ENCODE results near the gene NOTCH1. TPM values are rescaled to one million over a fixed set of nuclear protein-coding genes. Genes with fewer than 3 reads are reported as not detected.

NOTCH1 gene
- total RNA-seq, 2 experiments from 2014 or later: 17.6 to 17.9 TPM

DNA sequence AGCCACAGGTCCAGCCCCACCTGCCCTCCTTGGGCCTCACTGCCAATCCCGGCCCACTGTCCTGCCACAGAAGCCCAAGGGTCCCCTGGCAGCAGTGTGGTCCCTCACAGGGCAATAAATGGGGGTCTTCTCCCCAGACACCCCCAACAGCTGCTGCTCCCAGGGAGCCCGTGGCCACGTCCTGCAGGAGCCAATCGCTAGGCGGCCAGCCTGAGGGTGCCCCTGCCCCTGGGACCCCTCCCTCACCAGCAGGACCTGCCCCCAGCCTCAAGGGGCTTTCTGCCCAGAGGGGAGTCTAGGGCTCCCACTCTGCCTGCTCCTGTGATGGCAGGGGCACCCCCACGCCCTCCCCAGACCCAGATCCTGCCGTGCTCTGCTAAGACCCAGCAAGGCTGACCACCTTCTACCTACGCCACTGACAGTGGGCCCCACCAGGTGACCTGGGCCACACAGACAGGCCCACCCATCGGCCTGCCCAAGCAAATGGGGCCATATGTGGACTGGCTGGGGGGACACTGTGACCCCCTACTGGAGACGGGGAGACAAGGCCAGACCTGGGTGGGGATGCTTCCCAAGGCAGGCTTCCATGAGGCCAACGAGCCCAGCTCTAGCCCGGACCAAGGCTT lies 17.0 kb downstream of the NOTCH1 start:
- Histone ChIP-seq H4K20me1 (ENCODE audit: insufficient read depth, low read length) (peaks cover 5% of the 10 kb centered on the region; the same call in 1 of the 2 replicates), H3K4me2 (ENCODE audit: low read length) (no peak overlapping the region), H3K9me2 (ENCODE audit: insufficient read depth, low read length) (no peaks in the 10 kb centered on the region), H3K79me2 (ENCODE audit: insufficient read depth, low read depth, low read length) (no peaks in the 10 kb centered on the region), H3K4me3 (ENCODE audit: low read depth, low read length, poor library complexity, severe bottlenecking) (no peak overlapping the region), H3K27ac (ENCODE audit: low read depth, low read length, poor library complexity, severe bottlenecking) (no peak overlapping the region), H3K36me3 (ENCODE audit: insufficient read depth, low read length) (peaks cover 5% of the 10 kb centered on the region; the same call in 1 of the 2 replicates), H3K4me1 (ENCODE audit: insufficient read depth, low read length, poor library complexity, severe bottlenecking) (peaks cover 25% of the 10 kb centered on the region), H2AFZ (ENCODE audit: low read length) (no peak overlapping the region), H3K9me3 (ENCODE audit: low read length) (no peaks in the 10 kb centered on the region)
- no peak for TF ChIP-seq EZH2phosphoT487 (IDR thresholded peaks at IDR 0.05; ENCODE audit: borderline replicate concordance, low read depth, low read length)
- TF ChIP-seq, protein P1, sequence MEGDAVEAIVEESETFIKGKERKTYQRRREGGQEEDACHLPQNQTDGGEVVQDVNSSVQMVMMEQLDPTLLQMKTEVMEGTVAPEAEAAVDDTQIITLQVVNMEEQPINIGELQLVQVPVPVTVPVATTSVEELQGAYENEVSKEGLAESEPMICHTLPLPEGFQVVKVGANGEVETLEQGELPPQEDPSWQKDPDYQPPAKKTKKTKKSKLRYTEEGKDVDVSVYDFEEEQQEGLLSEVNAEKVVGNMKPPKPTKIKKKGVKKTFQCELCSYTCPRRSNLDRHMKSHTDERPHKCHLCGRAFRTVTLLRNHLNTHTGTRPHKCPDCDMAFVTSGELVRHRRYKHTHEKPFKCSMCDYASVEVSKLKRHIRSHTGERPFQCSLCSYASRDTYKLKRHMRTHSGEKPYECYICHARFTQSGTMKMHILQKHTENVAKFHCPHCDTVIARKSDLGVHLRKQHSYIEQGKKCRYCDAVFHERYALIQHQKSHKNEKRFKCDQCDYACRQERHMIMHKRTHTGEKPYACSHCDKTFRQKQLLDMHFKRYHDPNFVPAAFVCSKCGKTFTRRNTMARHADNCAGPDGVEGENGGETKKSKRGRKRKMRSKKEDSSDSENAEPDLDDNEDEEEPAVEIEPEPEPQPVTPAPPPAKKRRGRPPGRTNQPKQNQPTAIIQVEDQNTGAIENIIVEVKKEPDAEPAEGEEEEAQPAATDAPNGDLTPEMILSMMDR (conservative IDR thresholded peaks at IDR 0.05; ENCODE audit: low read length): no peak
- no peak for DNase-seq (ENCODE audit: low spot score)
- no TSS peak for BruUV-seq (replicated peaks)
- intact Hi-C loops (cut with micrococcal nuclease; ENCODE audit: unreplicated experiment): no loop called here
- ChIA-PET POLR2A (no interaction called here), CTCF (ENCODE audit: unreplicated experiment) (no interaction called here)

DNA sequence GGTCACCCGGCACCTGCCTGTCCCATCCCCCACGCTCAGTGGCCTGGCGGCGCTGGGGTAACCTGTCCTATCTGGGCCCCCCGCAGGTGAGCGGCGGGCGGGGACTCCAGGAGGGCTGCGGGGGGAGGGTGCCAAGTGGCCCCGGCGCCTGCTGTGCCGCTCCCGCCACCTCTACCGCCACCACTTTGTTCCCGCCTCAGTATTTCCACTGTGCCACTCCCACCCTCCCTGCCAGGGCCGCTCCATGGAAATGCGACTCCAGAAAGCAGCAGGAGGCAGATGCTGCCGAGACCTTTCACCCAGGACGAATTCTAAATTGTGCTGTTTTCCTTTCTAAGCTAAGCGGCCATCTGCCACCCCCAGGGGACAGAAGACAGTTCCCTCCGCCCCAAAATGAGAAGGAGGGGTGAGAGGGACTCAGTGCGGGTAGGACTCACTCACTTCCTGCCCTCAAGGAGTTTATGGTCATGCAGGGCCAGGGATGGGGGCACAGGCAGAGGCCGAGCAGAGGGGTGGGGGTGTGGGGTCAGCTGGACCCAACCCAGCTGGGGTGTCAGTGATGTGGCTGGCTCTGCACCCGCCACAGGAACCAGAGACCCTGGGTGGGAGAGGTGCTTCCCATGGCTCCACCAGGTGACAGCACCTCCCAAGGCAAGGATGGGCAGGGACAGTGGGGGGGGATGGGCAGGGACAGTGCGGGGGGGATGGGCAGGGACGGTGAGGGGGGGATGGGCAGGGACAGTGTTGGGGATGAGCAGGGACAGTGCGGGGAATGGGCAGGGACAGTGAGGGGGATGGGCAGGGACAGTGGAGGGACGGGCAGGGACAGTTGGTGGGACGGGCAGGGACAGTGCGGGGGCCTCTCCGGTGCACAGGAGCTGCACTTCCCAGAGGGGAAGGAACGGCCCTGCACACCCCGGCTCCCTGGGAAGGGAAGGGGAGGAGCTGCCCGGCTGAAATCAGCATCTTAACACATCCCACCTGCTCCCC lies 17.8 kb downstream of the NOTCH1 start:
- H3K4me3 ChIP-seq (ENCODE audit: low read depth, low read length, poor library complexity, severe bottlenecking): no peak overlapping the region
- POLR2A ChIA-PET: no interaction called here
- peaks cover 3% of the 10 kb centered on the region; the same call in 1 of the 2 replicates for H4K20me1 ChIP-seq (ENCODE audit: insufficient read depth, low read length)
- CTCF ChIA-PET (ENCODE audit: unreplicated experiment): no interaction called here
- BruUV-seq (replicated peaks): no TSS peak
- no peaks in the 10 kb centered on the region for H3K9me3 ChIP-seq (ENCODE audit: low read length)
- H3K9me2 ChIP-seq (ENCODE audit: insufficient read depth, low read length): no peaks in the 10 kb centered on the region
- H2AFZ ChIP-seq (ENCODE audit: low read length): no peak overlapping the region
- H3K27ac ChIP-seq (ENCODE audit: low read depth, low read length, poor library complexity, severe bottlenecking): no peak overlapping the region
- H3K4me1 ChIP-seq (ENCODE audit: insufficient read depth, low read length, poor library complexity, severe bottlenecking): peaks cover 16% of the 10 kb centered on the region
- DNase-seq (ENCODE audit: low spot score): no peak
- H3K4me2 ChIP-seq (ENCODE audit: low read length): no peak overlapping the region
- no peaks in the 10 kb centered on the region for H3K36me3 ChIP-seq (ENCODE audit: insufficient read depth, low read length)
- no peaks in the 10 kb centered on the region for H3K79me2 ChIP-seq (ENCODE audit: insufficient read depth, low read depth, low read length)
- TF ChIP-seq, protein P1 (conservative IDR thresholded peaks at IDR 0.05; ENCODE audit: low read length): no peak
- TF ChIP-seq EZH2phosphoT487 (IDR thresholded peaks at IDR 0.05; ENCODE audit: borderline replicate concordance, low read depth, low read length): no peak
- intact Hi-C loops (cut with micrococcal nuclease; ENCODE audit: unreplicated experiment): no loop called here
